AG10803 (cell line): Measurements from ENCODE around the gene ZFAND6.

Experiments
- DNase-seq: peaks from one replicate; pipeline ENCODE4 v3.0.0; 2010; ENCODE audit warnings: low read depth
- H3K4me3 ChIP-seq: 2 replicates; pipeline ENCODE4 v1.5.1; 2011; ENCODE audit warnings: mild to moderate bottlenecking, low read length, control low read depth
- TF ChIP-seq, protein P1 (sequence below): conservative IDR thresholded peaks from 2 replicates; pipeline ENCODE4 v1.5.1; 2011; ENCODE audit warnings: mild to moderate bottlenecking, low read length, control low read depth, inconsistent platforms

The ZFAND6 gene

DNA sequence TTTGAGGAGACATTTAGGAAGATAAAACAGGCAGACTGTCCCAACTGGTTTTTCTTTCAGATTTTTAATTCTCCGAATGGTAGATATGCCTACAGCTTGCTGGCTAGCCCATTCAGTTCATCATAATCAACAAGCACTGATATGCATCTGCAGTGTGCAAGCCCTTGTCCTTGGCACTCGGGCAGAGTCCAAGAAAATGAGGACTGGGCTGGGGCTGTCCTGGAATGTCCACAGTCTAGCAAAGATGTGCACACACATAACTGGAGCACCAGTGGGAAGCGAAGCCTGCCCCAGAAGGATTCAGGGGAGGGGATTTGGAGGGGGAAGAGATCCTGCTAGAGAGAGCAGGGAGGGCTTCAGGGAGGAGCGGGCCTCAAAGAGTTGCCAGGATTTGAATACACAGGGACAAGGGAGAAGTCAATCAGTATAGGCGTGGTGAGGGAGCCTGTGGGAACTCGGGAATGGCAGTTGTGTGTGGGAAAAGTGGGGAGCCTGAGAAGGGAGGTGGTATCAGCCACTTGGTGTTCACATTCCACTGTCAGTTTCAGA is 102.1 kb downstream of the ZFAND6 start:
- H3K4me3 ChIP-seq = no peak overlapping the region
- TF ChIP-seq, protein P1, sequence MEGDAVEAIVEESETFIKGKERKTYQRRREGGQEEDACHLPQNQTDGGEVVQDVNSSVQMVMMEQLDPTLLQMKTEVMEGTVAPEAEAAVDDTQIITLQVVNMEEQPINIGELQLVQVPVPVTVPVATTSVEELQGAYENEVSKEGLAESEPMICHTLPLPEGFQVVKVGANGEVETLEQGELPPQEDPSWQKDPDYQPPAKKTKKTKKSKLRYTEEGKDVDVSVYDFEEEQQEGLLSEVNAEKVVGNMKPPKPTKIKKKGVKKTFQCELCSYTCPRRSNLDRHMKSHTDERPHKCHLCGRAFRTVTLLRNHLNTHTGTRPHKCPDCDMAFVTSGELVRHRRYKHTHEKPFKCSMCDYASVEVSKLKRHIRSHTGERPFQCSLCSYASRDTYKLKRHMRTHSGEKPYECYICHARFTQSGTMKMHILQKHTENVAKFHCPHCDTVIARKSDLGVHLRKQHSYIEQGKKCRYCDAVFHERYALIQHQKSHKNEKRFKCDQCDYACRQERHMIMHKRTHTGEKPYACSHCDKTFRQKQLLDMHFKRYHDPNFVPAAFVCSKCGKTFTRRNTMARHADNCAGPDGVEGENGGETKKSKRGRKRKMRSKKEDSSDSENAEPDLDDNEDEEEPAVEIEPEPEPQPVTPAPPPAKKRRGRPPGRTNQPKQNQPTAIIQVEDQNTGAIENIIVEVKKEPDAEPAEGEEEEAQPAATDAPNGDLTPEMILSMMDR = no peak
- DNase-seq = no peak

DNA sequence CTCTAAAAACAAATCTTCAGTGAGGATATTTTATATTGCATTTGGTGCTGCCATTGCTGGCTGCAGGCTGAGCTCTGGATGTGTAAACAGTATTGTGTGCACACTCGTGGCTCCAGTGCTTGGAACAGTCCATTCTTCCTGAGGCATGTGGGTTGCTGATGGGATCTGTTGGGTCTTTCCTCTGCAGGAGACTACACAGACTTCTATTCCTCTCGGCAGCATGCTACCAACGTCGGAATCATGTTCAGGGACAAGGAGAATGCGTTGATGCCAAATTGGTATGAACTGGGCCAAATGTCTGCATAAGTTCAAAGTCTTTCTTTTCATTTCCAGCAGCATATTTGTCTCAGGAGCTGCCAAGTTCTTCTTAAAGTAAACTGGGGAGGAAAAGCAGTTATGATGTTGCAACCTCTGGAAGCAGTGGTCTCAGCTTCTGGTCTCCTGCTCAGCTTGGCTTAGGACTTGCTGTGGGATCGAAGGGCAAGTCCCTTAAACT is 102.6 kb downstream of the ZFAND6 start:
- H3K4me3 ChIP-seq = no peak overlapping the region
- TF ChIP-seq, protein P1 = no peak
- no peak for DNase-seq

DNA sequence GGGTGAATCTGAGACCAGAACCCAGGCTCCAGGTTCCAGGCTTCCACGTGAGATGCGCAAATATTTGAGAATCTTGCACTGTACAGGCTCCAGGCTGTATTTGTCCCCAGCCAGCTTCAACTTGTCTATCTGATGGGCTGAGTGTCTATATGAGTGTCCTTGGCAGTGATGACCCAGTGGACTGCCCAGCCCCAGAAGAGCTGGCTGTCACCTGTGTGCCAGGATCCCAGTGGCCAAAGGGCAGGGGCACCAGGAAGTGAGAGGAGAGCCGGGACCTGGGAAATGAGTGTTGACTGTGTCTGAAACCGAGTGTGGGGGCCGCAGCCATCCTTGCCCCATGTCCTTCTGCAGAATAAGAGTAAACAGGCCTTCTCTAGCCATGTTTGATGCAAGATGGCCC is 103.7 kb downstream of the ZFAND6 start:
- no peak for DNase-seq
- H3K4me3 ChIP-seq = no peak overlapping the region
- TF ChIP-seq, protein P1 = no peak

DNA sequence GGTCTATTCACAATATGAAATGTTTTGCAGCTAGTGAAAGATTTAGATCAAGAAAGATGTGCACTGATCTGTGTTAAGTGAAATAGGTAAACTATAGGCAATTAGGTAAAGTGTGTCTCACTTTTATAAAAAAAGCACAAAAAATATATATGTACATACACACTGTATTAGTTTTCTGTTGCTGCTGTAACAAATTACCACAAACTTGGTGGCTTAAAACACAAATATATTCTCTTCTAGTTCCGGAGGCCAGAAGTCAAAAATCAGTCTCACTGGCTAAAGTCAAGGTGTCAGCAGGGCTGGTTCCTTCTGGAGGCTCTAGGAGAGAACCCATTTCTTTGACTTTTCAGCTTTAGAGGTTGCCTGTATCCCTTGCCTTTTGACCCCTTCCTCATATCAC is 104.4 kb downstream of the ZFAND6 start:
- DNase-seq = no peak
- H3K4me3 ChIP-seq = no peak overlapping the region
- TF ChIP-seq, protein P1 = no peak

DNA sequence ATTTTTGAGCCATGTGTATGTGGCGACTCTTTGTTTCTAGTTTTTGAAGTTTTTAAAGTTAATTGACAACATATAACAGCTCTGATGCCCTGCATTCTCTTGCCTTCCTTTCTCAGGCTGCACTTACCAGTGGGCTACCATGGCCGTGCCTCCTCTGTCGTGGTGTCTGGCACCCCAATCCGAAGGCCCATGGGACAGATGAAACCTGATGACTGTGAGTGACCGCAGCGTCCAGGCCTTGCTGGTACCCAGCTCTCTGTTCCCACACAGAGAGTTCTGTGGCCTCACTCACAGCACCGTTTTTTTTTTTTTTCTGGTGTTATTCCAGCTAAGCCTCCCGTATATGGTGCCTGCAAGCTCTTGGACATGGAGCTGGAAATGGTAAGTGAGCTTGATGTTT is 108.5 kb downstream of the ZFAND6 start:
- TF ChIP-seq, protein P1 = no peak
- DNase-seq = no peak
- no peak overlapping the region for H3K4me3 ChIP-seq

DNA sequence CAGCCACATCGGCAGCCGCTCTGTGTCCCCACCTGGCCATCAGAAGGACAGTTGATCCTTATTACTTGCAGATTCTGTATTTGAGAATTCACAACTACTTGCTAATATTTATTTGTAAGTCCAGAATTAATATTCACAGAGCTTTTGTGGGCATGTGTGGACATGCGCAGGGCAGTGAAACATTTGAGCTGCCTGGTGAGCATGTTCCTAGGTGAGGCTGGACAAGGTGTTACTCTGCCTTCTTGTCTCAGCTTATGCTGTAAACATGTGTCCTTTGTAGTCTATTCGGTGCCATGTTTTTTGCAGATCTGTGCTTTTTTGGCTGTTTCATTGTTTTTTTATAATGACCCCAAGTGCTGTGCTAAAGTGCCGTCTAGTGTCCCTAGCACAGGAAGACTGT is 108.9 kb downstream of the ZFAND6 start:
- TF ChIP-seq, protein P1 = no peak
- DNase-seq = no peak
- no peak overlapping the region for H3K4me3 ChIP-seq

DNA sequence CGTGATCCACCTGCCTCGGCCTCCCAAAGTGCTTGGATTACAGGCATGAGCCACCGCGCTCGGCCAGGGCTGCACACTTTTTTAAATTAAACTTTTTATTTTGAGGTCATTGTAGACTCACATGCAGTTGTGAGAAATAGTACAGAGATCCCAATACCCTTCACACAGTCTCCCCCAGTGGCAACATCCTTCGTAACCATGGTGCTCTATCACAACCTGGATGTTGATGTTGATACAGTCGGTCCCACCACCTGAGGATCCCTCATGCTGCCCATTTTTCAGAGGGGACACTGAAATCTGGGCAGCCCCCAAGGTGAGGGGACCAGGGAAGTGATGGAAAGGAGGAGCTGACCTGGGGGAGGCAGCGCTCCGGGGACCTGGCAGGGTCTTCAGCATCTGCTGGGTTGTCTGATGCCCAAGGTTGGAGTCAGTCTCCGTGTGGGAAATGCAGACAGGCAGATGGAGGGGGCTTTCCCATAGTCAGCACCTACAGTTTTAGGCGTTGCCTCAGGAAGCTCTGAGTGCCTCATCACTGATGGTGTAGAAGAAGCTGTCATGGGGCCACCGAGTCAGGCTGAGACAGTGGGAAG is 110.4 kb downstream of the ZFAND6 start:
- no peak for DNase-seq
- no peak overlapping the region for H3K4me3 ChIP-seq
- TF ChIP-seq, protein P1 = no peak
